ENCODE data around the gene ERBB2.
"Not testable (repeated sequence)": the region's sequence is repeated elsewhere in the genome, so short reads cannot be mapped to it uniquely, and the experiment has no call there.

The ERBB2 gene

GRCh38 chr17:39745335-39746144 lies 45.7 kb downstream of the ERBB2 start:
- no peak for DNase-seq

- no peak for DNase-seq
These were observed 46.2 kb downstream of the ERBB2 start for GRCh38 chr17:39746145-39746461.

- DNase-seq, result no peak
These were observed 47.9 kb downstream of the ERBB2 start for GRCh38 chr17:39747745-39748144.

DNA sequence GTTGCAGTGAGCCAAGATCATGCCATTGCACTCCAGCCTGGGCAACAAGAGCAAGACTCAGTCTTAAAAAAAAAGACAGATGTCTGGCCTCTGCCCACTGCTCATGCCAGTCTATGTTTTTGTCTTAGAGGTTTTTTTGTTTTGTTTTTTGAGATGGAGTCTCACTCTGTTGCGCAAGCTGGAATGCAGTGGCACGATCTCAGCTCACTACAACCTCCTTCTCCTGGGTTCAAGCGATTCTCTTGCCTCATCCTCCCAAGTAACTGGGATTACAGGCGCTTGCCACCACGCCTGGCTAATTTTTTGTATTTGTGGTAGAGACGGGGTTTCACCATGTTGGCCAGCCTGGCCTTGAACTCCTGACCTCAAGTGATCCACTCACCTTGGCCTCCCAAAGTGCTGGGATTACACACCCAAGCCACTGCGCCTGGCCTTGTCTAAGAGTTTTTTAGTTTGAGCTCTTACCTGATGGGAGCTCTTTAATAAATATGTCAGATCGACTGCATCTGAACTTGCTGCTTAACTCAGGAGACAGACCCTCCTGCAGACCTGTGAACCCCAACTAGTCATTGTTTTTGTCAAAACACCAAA lies 48.7 kb downstream of the ERBB2 start:
- not testable (repeated sequence) for DNase-seq

DNA sequence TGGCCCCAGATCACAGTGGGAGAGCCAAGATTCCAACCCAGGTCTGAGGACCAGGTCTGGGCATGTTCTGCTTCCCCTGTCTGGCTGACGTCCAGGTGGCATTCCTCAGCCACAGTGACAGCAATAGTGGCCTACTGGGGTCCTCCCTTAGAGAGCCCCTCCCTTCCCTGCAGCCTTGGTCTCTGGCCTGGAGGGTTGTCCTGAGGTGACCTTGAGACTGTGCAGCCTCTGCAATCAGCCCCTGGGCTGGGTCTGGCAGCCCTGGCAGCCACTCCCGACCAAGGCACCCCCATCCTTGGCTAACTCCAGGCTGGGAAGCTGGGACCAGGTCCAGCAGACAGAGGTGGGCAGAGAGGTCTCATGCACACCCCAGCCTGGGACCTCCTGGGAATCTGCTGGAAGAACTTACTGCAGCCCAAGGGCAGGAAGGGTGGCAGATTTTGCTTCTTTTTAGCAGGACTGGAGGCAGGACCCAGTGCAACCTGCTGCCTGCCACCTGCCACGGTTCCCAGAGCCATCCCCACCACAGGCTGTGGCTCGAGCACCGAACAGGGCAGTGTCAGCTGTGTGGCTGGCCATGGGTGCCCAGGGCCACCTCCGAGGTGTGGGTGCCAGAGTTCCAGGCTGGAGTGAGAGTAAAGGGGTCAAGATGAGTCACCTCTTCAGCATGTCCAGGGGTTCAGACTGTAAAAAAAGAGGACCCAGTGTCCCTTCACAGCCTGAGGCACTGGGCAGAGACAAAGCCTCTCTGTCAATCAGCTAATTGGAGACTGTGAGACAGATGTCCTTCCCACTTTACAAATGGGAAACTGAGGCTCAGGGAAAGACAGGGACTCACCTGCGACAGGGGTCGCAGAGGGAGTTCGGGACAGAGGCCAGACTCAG lies 50.5 kb downstream of the ERBB2 start:
- no peak for DNase-seq

GRCh38 chr17:39751016-39751543 lies 51.2 kb downstream of the ERBB2 start:
- no peak for DNase-seq

GRCh38 chr17:39751637-39752036 lies 51.8 kb downstream of the ERBB2 start:
- DNase-seq, result no peak

DNA sequence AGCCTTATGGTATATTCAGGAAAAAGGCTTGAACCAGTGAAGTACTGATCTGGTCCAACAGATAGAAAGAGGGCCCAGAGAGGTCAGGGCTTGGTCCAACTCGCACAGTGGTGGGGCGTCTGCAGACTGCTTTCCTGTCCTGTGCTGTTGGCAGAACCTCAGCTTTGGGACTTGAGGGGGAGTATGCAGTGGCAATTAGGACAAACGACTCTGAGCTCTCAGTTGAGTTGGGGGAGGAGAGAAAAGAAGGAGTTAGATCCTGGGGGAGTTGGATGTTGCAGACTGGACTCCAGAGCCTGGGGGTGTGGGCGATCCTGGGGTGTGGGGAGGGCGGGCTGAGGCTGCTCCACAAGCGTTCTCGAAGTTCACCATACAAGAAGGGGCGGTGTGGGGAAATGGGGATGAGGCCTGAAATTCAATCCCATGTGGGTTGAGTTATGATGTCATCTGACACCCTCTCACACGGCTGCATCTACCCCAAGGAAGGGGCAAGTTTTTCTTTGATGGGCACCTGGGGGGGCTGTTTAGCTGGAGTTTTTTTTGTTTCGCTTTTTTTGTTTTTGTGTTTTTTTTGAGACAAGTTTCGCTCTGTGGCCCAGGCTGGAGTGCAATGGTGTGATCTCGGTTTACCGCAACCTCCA lies 52.5 kb downstream of the ERBB2 start:
- DNase-seq, result no peak

GRCh38 chr17:39753514-39754160 lies 53.8 kb downstream of the ERBB2 start:
- peak in 2 of 14 donors; percentile 50 to 73 for DNase-seq

DNA sequence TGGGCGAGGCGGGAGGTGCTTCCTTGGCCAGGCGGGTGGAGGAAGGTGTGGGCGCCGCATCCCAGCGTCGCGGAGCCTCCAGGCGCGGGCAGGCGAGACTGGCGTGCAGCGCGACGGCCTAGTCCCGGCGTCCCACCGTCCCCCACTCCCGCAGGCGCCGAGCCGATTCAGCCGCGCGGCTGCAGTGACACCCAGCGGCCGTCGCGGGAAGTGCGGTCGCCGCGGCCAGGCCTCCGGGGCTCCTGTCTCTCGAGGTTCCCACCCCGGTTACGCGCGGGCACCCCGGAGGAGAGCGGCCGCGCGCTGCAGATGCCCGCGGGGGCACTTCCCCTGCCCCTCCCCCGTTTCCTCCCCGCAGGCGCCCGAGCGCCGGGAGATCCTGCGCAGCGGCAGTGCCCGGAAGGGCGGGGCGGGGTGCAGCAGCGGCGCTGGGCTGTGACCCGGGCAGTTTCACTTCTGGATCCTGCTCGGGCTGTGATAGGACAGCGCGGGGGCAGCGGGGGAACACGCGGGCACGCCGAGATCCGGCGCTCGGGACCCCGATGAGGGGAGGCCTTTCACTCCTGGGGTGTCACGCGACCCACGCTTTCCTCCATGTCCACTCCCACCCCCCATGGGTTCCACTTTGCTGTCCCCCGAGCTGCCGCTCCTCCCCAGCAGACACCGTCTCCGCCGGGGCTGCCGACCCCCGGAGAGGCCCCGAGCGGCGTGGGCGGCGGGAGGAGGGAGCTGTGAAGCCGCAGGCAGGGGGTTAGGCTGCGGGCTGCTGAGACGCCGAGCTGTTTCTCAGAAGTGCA lies 54.5 kb downstream of the ERBB2 start:
- DNase-seq, result peak in 13 of 14 donors; percentile 44 to 93 (median 81)

DNA sequence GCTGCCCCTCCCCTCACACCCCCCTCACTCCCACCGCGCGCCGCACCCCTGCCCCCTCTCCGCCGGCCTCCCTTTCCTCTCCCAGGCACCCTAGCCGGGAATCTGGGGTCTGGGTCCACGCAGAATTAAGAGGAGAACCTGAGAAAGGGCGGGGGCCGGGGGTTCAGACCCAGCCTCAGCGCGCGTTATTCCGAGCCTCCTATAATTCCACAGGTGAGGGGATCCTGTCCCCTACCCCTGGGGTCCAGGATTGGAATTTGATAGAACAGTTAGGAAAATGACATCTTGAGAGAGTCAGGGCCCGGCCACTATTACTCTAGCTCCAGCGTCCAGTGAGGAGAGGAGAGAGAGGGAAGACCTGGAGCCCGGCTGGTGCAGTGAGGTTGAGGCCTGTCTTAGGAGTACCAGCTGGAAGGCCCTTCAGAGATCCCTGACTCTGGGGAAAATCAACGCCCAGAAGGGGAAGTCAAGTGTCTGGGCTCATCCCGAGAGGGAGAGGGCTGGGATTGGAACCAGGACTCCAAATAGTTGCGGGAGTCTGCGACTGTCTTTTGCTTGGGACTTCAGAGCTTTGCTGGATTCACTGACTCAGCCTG lies 55.2 kb downstream of the ERBB2 start:
- DNase-seq, result peak in 1 of 14 donors; percentile 57

DNA sequence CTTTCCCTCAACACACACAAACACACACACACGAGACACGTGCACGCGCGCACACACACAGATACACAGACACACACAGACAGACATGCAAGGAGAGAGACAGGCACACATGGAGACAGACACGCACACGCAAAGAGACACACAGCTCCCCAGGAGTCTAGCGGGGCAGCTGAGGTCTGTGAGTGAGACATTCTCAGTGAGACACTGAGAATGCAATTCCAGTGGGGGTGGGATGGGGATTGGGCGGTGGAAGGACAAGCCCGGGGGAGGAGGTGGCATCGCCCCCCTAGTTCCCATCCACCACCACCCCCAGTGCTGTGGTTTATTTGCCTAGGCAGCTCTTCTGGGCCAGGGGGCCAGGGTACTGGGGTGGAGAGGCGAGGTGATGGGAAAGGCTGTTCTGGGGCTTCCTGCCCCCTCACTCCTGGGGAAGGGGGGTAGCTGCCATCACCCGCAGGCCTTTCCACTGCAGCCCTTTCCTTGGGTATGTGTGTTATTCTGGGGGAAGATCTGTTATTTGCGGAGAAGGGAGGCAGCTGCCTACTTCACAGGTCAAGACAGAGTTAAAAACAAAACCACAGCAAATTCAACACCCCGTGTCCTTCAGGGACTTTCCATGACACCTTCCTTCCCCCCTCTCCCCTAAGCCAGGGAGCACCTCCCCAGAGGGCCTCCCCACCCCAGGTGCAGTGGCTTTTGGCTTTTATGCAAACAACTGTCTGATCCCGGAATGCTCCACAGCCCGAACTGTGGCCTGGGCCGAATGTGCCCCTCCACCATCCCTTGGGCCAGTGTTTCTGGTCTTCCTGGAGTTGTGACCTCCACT lies 55.9 kb downstream of the ERBB2 start:
- DNase-seq, result no peak

GRCh38 chr17:39756380-39757079 lies 56.7 kb downstream of the ERBB2 start:
- DNase-seq, result no peak

- DNase-seq, result no peak
These were observed 57.4 kb downstream of the ERBB2 start for GRCh38 chr17:39757176-39757662.

DNA sequence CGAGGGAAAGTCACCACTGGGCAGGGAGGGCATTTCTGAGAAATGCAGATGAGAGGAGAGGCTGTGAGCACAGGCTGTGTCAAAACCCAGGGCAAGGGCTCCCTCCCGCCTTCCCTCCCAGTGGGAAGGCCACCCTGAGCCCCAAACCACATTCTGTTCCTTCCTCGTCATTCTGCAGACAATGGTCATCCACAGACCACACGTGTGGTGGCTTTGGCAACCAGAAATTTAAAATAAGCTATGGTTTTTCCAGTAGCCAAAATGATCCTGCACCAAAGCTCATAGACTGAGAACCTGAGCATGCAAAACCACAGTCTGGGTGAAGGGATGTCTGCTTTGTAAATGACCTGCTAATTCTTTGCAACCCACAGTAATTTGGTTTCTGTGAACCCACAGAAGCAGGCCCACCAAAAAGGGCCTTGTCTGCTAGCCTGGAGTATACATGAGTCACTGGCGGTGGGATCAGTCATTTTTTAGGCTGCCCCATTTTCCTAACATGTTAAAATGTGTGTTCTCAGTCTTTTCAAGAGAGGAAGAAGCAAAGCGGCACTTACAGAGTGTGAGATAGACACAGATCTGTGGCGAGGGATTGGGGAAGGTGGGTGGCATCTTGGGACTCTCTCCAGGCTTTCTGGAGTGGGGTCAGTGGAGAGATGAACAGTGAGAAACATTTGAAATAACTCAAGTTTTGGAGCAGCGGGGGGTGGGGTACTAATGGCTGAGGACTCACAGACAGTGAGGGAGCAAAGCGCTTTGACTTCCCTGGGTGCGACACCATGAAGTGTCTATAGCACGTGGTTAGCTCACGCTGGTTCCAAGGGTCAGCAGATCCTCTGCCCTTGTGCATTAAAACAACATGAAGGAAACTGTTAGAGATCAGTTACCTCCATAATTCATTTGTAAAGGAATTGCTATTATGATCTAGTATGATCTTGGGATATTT lies 58.3 kb downstream of the ERBB2 start:
- no peak for DNase-seq

GRCh38 chr17:39759204-39759603 lies 59.3 kb downstream of the ERBB2 start:
- DNase-seq, result no peak

DNA sequence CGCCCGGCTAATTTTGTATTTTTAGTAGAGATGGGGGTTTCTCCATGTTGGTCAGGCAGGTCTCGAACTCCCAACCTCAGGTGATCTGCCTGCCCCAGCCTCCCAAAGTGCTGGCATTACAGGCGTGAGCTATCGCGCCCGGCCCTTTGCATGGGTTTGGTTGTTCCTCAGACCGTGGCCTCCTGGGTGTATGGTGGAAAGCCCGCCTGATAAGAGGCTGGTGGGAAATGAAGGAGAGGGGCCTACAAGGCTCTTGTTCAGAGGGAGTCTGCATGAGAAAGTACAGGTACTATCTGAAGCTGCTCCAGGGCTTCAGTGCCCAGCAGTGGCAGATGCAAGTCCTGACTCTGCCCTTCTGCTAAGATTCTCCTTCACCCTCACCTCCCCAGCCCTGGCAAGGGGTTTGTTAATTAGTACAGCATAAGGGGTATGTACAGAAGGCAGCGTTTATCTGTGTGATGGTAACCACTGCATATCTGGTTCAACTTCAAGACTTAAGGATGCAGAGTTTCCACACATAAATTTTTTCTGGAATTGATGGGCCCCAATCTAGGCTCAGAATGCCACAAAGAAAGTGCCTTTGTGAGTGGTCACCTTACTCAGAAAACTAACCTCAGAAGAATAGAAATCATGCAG lies 62.1 kb downstream of the ERBB2 start:
- DNase-seq, result no peak

All from C1 segment of cervical spinal cord (tissue), 14 donors.